Stimulated activated naive CD8-positive, alpha-beta T cell treated with anti-CD3 and anti-CD28 coated beads, Interleukin-15, Interleukin-2, amounts not matched to agents 100 ng/mL and 50 ng/mL, for 24 hours (primary cell): ENCODE results near the gene MEGF11.

ENCODE experiments used
- H3K27ac Mint-ChIP-seq: one replicate; pipeline ENCODE4 v1.8.0; 2021; ENCODE audit warnings: mild to moderate bottlenecking, mixed read lengths
- H3K27me3 Mint-ChIP-seq: one replicate; pipeline ENCODE4 v1.8.0; 2021; ENCODE audit warnings: mixed read lengths
- H3K36me3 Mint-ChIP-seq: one replicate; pipeline ENCODE4 v1.8.0; 2021; ENCODE audit warnings: low read depth, mixed read lengths
- H3K4me1 Mint-ChIP-seq: one replicate; pipeline ENCODE4 v1.8.0; 2021; ENCODE audit warnings: low read depth, mixed read lengths
- H3K4me3 Mint-ChIP-seq: one replicate; pipeline ENCODE4 v1.8.0; 2021; ENCODE audit warnings: mild to moderate bottlenecking, mixed read lengths
- H3K9me3 Mint-ChIP-seq: one replicate; pipeline ENCODE4 v1.8.0; 2021; ENCODE audit warnings: mixed read lengths

MEGF11 gene

GRCh38 chr15:65945616-65946015 is 307.9 kb downstream of the MEGF11 start:
- Mint-ChIP-seq H3K4me1 (peaks cover 7% of the 10 kb centered on the region), H3K27ac (no peak overlapping the region), H3K36me3 (no peaks in the 10 kb centered on the region), H3K4me3 (no peak overlapping the region), H3K27me3 (no peaks in the 10 kb centered on the region), H3K9me3 (no peaks in the 10 kb centered on the region)

GRCh38 chr15:65944404-65944803 is 309.1 kb downstream of the MEGF11 start:
- Mint-ChIP-seq H3K4me3 (no peak overlapping the region), H3K4me1 (peaks cover 7% of the 10 kb centered on the region)

GRCh38 chr15:65942436-65942835 is 311.1 kb downstream of the MEGF11 start:
- H3K4me3 Mint-ChIP-seq: no peak overlapping the region
- no peaks in the 10 kb centered on the region for H3K27me3 Mint-ChIP-seq
- no peaks in the 10 kb centered on the region for H3K36me3 Mint-ChIP-seq
- H3K4me1 Mint-ChIP-seq: peaks cover 7% of the 10 kb centered on the region
- no peaks in the 10 kb centered on the region for H3K9me3 Mint-ChIP-seq
- no peak overlapping the region for H3K27ac Mint-ChIP-seq

More at GRCh38 chr15:65944404-65944803, 309.1 kb downstream of the MEGF11 start:
- no peaks in the 10 kb centered on the region for H3K36me3 Mint-ChIP-seq
- H3K27me3 Mint-ChIP-seq: no peaks in the 10 kb centered on the region
- no peaks in the 10 kb centered on the region for H3K9me3 Mint-ChIP-seq
- H3K27ac Mint-ChIP-seq: no peak overlapping the region

GRCh38 chr15:65940618-65940909 is 313.0 kb downstream of the MEGF11 start:
- no peaks in the 10 kb centered on the region for H3K9me3 Mint-ChIP-seq
- no peak overlapping the region for H3K27ac Mint-ChIP-seq
- no peaks in the 10 kb centered on the region for H3K27me3 Mint-ChIP-seq
- H3K4me1 Mint-ChIP-seq: peaks cover 7% of the 10 kb centered on the region
- no peaks in the 10 kb centered on the region for H3K36me3 Mint-ChIP-seq
- no peak overlapping the region for H3K4me3 Mint-ChIP-seq

- no peaks in the 10 kb centered on the region for H3K27me3 Mint-ChIP-seq
- H3K9me3 Mint-ChIP-seq: no peaks in the 10 kb centered on the region
- no peak overlapping the region for H3K27ac Mint-ChIP-seq
Measured at GRCh38 chr15:65939901-65940617, 313.5 kb downstream of the MEGF11 start.

GRCh38 chr15:65938604-65939003 is 314.9 kb downstream of the MEGF11 start:
- Mint-ChIP-seq H3K36me3 (no peaks in the 10 kb centered on the region), H3K9me3 (no peaks in the 10 kb centered on the region), H3K4me1 (peaks cover 7% of the 10 kb centered on the region), H3K27ac (no peak overlapping the region), H3K4me3 (no peak overlapping the region), H3K27me3 (no peaks in the 10 kb centered on the region)

More at GRCh38 chr15:65939901-65940617, 313.5 kb downstream of the MEGF11 start:
- H3K36me3 Mint-ChIP-seq: no peaks in the 10 kb centered on the region
- H3K4me1 Mint-ChIP-seq: peaks cover 7% of the 10 kb centered on the region
- no peak overlapping the region for H3K4me3 Mint-ChIP-seq

GRCh38 chr15:65937476-65937875 is 316.1 kb downstream of the MEGF11 start:
- no peak overlapping the region for H3K4me3 Mint-ChIP-seq
- H3K9me3 Mint-ChIP-seq: no peaks in the 10 kb centered on the region
- H3K27ac Mint-ChIP-seq: no peak overlapping the region
- H3K27me3 Mint-ChIP-seq: no peaks in the 10 kb centered on the region
- peaks cover 6% of the 10 kb centered on the region for H3K4me1 Mint-ChIP-seq
- no peaks in the 10 kb centered on the region for H3K36me3 Mint-ChIP-seq

GRCh38 chr15:65937054-65937453 is 316.5 kb downstream of the MEGF11 start:
- Mint-ChIP-seq H3K27me3 (no peaks in the 10 kb centered on the region), H3K4me3 (no peak overlapping the region), H3K9me3 (no peaks in the 10 kb centered on the region), H3K27ac (no peak overlapping the region), H3K36me3 (no peaks in the 10 kb centered on the region), H3K4me1 (peaks cover 1% of the 10 kb centered on the region)

- Mint-ChIP-seq H3K4me3 (no peak overlapping the region), H3K27me3 (no peaks in the 10 kb centered on the region), H3K27ac (no peak overlapping the region), H3K36me3 (no peaks in the 10 kb centered on the region), H3K9me3 (no peaks in the 10 kb centered on the region), H3K4me1 (no peaks in the 10 kb centered on the region)
Measured at GRCh38 chr15:65936282-65936681, 317.3 kb downstream of the MEGF11 start.

GRCh38 chr15:65935391-65935790 is 318.2 kb downstream of the MEGF11 start:
- Mint-ChIP-seq H3K27ac (no peak overlapping the region), H3K36me3 (no peaks in the 10 kb centered on the region), H3K4me1 (no peaks in the 10 kb centered on the region), H3K27me3 (no peaks in the 10 kb centered on the region), H3K9me3 (no peaks in the 10 kb centered on the region), H3K4me3 (no peak overlapping the region)

- H3K27me3 Mint-ChIP-seq: no peaks in the 10 kb centered on the region
Measured at GRCh38 chr15:65931221-65931620, 322.3 kb downstream of the MEGF11 start.

GRCh38 chr15:65930134-65930533 is 323.4 kb downstream of the MEGF11 start:
- Mint-ChIP-seq H3K27ac (no peak overlapping the region), H3K36me3 (no peaks in the 10 kb centered on the region), H3K9me3 (no peaks in the 10 kb centered on the region), H3K4me1 (no peaks in the 10 kb centered on the region), H3K27me3 (no peaks in the 10 kb centered on the region), H3K4me3 (no peak overlapping the region)

More at GRCh38 chr15:65931221-65931620, 322.3 kb downstream of the MEGF11 start:
- H3K9me3 Mint-ChIP-seq: no peaks in the 10 kb centered on the region
- no peak overlapping the region for H3K27ac Mint-ChIP-seq
- no peaks in the 10 kb centered on the region for H3K36me3 Mint-ChIP-seq
- H3K4me1 Mint-ChIP-seq: no peaks in the 10 kb centered on the region
- no peak overlapping the region for H3K4me3 Mint-ChIP-seq

GRCh38 chr15:65929573-65929972 is 324.0 kb downstream of the MEGF11 start:
- H3K27ac Mint-ChIP-seq: no peak overlapping the region
- no peak overlapping the region for H3K4me3 Mint-ChIP-seq
- H3K27me3 Mint-ChIP-seq: no peaks in the 10 kb centered on the region
- no peaks in the 10 kb centered on the region for H3K9me3 Mint-ChIP-seq
- H3K36me3 Mint-ChIP-seq: no peaks in the 10 kb centered on the region
- no peaks in the 10 kb centered on the region for H3K4me1 Mint-ChIP-seq

- H3K4me1 Mint-ChIP-seq: no peaks in the 10 kb centered on the region
- no peaks in the 10 kb centered on the region for H3K36me3 Mint-ChIP-seq
- no peak overlapping the region for H3K4me3 Mint-ChIP-seq
- no peak overlapping the region for H3K27ac Mint-ChIP-seq
- no peaks in the 10 kb centered on the region for H3K9me3 Mint-ChIP-seq
- no peaks in the 10 kb centered on the region for H3K27me3 Mint-ChIP-seq
Measured at GRCh38 chr15:65927545-65927944, 326.0 kb downstream of the MEGF11 start.

- Mint-ChIP-seq H3K36me3 (no peaks in the 10 kb centered on the region), H3K4me3 (no peak overlapping the region), H3K9me3 (no peaks in the 10 kb centered on the region), H3K27ac (no peak overlapping the region), H3K4me1 (no peaks in the 10 kb centered on the region), H3K27me3 (no peaks in the 10 kb centered on the region)
Measured at GRCh38 chr15:65926899-65927298, 326.7 kb downstream of the MEGF11 start.

GRCh38 chr15:65926459-65926858 is 327.1 kb downstream of the MEGF11 start:
- H3K27ac Mint-ChIP-seq: no peak overlapping the region
- no peak overlapping the region for H3K4me3 Mint-ChIP-seq
- H3K36me3 Mint-ChIP-seq: no peaks in the 10 kb centered on the region
- no peaks in the 10 kb centered on the region for H3K27me3 Mint-ChIP-seq
- no peaks in the 10 kb centered on the region for H3K9me3 Mint-ChIP-seq
- no peaks in the 10 kb centered on the region for H3K4me1 Mint-ChIP-seq
